ENCODE results near the gene NEDD1.

DNA sequence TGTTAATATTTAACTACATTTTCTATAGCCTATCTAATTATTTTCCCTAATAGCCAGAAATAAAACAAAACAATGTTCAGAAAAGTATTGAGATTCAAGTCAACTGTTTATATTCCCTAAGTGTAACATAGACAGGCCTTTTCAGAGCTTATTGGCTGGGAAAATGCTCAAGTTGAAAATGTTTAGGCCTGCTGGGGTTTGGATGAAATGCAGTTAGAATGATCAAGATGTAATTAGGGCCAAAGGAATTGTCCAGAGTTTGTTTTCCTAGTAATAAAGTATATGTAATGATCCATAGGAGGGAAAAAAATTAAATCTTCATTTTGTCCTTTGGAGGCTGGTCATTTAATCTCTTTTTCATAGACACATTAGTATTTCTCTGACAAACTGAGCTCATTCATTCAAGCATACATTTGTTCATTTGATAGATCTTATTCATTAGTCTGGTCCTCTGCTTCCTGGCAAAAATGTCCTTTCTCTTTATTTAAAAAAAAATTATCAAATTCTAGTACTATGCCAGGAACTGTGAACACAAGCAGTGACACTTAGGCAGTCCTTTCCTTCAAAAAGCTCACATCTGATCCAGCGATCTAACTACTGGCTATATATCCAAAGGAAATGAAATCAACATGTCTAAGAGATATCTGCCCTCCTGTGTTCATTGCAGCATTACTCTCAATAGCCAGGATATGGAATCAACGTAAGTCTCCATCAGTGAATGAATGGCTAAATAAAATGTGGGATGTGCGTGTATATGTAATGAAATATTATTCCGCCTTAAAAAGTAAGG lies 40.1 kb upstream of the NEDD1 start:
- TF ChIP-seq POLR2AphosphoS5 (IDR thresholded peaks at IDR 0.05; ENCODE audit: low read depth, low read length) (no peak), TCF7L2 (IDR thresholded peaks at IDR 0.05; ENCODE audit: low read depth, low read length) (no peak)
- TF ChIP-seq, protein P1, sequence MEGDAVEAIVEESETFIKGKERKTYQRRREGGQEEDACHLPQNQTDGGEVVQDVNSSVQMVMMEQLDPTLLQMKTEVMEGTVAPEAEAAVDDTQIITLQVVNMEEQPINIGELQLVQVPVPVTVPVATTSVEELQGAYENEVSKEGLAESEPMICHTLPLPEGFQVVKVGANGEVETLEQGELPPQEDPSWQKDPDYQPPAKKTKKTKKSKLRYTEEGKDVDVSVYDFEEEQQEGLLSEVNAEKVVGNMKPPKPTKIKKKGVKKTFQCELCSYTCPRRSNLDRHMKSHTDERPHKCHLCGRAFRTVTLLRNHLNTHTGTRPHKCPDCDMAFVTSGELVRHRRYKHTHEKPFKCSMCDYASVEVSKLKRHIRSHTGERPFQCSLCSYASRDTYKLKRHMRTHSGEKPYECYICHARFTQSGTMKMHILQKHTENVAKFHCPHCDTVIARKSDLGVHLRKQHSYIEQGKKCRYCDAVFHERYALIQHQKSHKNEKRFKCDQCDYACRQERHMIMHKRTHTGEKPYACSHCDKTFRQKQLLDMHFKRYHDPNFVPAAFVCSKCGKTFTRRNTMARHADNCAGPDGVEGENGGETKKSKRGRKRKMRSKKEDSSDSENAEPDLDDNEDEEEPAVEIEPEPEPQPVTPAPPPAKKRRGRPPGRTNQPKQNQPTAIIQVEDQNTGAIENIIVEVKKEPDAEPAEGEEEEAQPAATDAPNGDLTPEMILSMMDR (IDR thresholded peaks at IDR 0.05): no peak
- TF ChIP-seq, protein P2, sequence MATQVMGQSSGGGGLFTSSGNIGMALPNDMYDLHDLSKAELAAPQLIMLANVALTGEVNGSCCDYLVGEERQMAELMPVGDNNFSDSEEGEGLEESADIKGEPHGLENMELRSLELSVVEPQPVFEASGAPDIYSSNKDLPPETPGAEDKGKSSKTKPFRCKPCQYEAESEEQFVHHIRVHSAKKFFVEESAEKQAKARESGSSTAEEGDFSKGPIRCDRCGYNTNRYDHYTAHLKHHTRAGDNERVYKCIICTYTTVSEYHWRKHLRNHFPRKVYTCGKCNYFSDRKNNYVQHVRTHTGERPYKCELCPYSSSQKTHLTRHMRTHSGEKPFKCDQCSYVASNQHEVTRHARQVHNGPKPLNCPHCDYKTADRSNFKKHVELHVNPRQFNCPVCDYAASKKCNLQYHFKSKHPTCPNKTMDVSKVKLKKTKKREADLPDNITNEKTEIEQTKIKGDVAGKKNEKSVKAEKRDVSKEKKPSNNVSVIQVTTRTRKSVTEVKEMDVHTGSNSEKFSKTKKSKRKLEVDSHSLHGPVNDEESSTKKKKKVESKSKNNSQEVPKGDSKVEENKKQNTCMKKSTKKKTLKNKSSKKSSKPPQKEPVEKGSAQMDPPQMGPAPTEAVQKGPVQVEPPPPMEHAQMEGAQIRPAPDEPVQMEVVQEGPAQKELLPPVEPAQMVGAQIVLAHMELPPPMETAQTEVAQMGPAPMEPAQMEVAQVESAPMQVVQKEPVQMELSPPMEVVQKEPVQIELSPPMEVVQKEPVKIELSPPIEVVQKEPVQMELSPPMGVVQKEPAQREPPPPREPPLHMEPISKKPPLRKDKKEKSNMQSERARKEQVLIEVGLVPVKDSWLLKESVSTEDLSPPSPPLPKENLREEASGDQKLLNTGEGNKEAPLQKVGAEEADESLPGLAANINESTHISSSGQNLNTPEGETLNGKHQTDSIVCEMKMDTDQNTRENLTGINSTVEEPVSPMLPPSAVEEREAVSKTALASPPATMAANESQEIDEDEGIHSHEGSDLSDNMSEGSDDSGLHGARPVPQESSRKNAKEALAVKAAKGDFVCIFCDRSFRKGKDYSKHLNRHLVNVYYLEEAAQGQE (IDR thresholded peaks at IDR 0.05; ENCODE audit: insufficient read depth in 1 of 2, low read depth in 2 of 2, low read length in 1 of 2): no peak
